GM10248 (cell line): ENCODE measurements around the gene HSP90AB1.

Experiments
- CTCF ChIA-PET: fragments of 300-600 bp; sonication (Branson Sonifier 250); formaldehyde crosslinking; extraction: SDS; loops from one replicate; lab custom pipeline; 2021; ENCODE audit warnings: antibody characterized with exemption; lab: Yijun Ruan, JAX
- POLR2A ChIA-PET: fragments of 350-650 bp; sonication (Branson Sonifier 250); formaldehyde crosslinking; extraction: SDS; loops from one replicate; lab custom pipeline; 2020; ENCODE audit warnings: antibody characterized with exemption; lab: Yijun Ruan, JAX
- DNase-seq: peaks from one replicate; pipeline ENCODE4 v3.0.0; 2012; ENCODE audit errors: extremely low spot score
- TF ChIP-seq, protein P1 (sequence below): IDR thresholded peaks from 2 replicates; pipeline ENCODE4 v1.5.1; 2012; ENCODE audit warnings: mild to moderate bottlenecking, low read depth; ENCODE audit errors: extremely low read depth, missing control alignments, control extremely low read depth

The HSP90AB1 gene

GRCh38 chr6:44284867-44285266 is 38.0 kb downstream of the HSP90AB1 start:
- ChIA-PET CTCF (interaction anchor here (1.0 to 6.5 kb wide), 2 partner anchors 12 to 17 kb away, joined by 3 to 39 read pairs; partner anchors contain the start of gene TMEM151B), POLR2A (no interaction called here)
- no peak for DNase-seq
- TF ChIP-seq, protein P1, sequence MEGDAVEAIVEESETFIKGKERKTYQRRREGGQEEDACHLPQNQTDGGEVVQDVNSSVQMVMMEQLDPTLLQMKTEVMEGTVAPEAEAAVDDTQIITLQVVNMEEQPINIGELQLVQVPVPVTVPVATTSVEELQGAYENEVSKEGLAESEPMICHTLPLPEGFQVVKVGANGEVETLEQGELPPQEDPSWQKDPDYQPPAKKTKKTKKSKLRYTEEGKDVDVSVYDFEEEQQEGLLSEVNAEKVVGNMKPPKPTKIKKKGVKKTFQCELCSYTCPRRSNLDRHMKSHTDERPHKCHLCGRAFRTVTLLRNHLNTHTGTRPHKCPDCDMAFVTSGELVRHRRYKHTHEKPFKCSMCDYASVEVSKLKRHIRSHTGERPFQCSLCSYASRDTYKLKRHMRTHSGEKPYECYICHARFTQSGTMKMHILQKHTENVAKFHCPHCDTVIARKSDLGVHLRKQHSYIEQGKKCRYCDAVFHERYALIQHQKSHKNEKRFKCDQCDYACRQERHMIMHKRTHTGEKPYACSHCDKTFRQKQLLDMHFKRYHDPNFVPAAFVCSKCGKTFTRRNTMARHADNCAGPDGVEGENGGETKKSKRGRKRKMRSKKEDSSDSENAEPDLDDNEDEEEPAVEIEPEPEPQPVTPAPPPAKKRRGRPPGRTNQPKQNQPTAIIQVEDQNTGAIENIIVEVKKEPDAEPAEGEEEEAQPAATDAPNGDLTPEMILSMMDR, result no peak

DNA sequence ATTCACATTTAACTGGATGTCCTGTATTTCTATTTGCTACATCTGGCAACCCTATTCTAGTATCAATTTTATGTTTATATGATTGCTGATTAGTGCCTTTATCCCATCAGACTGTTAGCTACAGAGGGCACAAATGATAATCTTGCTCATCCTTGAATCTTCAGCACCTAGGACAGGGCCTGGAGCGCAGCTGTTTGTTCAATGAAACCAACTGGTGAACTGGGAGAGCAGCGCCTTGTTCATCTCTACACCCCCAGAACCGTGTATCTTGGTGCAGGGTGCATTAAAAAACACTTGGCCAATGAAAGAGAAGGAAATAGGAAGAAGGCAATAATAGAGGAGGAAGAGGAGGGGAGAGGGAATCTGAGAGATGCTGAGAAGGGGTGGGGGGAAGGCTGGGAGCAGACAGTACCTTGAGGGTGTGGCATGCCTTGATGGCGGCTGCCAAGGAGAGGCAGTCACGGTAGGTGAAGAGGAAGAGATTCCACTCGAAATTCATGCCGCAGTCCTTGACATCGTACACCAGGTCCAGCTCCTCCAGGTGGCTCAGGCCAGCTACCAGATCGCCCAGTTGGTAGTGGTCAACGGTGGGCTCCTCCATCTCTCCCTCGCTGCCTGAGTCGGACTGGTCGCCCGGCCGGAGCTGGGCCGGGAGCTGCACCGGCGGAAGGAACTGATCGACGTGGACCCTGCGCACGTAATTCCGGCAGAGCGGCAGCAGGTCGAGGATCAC is 38.8 kb downstream of the HSP90AB1 start:
- ChIA-PET POLR2A (no interaction called here), CTCF (interaction anchor here (0.9 to 6.5 kb wide), 5 partner anchors 9 to 27 kb away, joined by 3 to 39 read pairs (median 3); partner anchors contain the start of genes AARS2 and TMEM151B)
- TF ChIP-seq, protein P1, result no peak
- no peak for DNase-seq

DNA sequence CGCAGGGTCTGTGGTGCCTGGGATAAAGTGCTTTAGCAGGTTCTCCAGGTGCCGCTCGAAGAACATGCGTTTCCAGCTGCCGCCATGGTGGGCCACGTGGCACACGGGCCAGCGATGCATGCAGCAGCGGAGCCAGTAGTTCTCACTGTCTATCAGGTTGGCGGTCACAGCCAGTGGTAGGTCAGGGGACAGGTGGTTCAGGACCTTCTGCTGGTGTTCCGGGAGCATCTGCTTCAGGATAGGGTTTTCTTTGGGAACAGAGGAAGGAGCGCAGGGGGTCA is 39.3 kb downstream of the HSP90AB1 start:
- ChIA-PET CTCF (interaction anchor here (0.9 to 6.5 kb wide), 4 partner anchors 8 to 27 kb away, joined by 3 to 39 read pairs (median 4); partner anchors contain the start of genes AARS2 and TMEM151B), POLR2A (no interaction called here)
- TF ChIP-seq, protein P1, result no peak
- no peak for DNase-seq

- CTCF ChIA-PET, result interaction anchor here (0.9 to 6.5 kb wide), 5 partner anchors 8 to 51 kb away, joined by 3 to 39 read pairs (median 4); partner anchors contain the start of genes AARS2 and TMEM151B
- no peak for DNase-seq
- POLR2A ChIA-PET, result no interaction called here
- TF ChIP-seq, protein P1, result no peak
Measured at GRCh38 chr6:44286747-44287146, 39.8 kb downstream of the HSP90AB1 start.

- ChIA-PET CTCF (interaction anchor here (0.7 to 6.5 kb wide), 3 partner anchors 22 to 48 kb away, joined by 3 to 39 read pairs (median 3); partner anchors contain the start of genes AARS2 and TMEM151B), POLR2A (no interaction called here)
- DNase-seq, result no peak
- TF ChIP-seq, protein P1, result no peak
Measured at GRCh38 chr6:44289726-44290260, 42.9 kb downstream of the HSP90AB1 start.

GRCh38 chr6:44291841-44292240 is 44.9 kb downstream of the HSP90AB1 start:
- DNase-seq, result no peak
- ChIA-PET CTCF (interaction anchor here (1.1 to 2.6 kb wide), 5 partner anchors 8 to 47 kb away, joined by 5 to 11 read pairs (median 10); partner anchors contain the start of gene AARS2), POLR2A (no interaction called here)
- TF ChIP-seq, protein P1, result no peak
